Bronchial epithelial cell (primary cell): ENCODE data around the gene ACOT12. TPM values are rescaled to one million over a fixed set of nuclear protein-coding genes. Genes with fewer than 3 reads are reported as not detected.
"Not testable (repeated sequence)": the region's sequence is repeated elsewhere in the genome, so short reads cannot be mapped to it uniquely, and the experiment has no call there.

ENCODE experiments used
- DNase-seq: peaks from one replicate; pipeline ENCODE4 v3.0.0-alpha.2; 2010; ENCODE audit warnings: low read depth
- FAIRE-seq: peaks from 2 replicates; lab custom pipeline; 2011; peaks lifted over from hg19 to GRCh38; lab: Jason Lieb, UNC
- H3K27me3 ChIP-seq: 2 replicates; pipeline ENCODE4 v1.5.1; 2011; ENCODE audit warnings: low read length; ENCODE audit not compliant: control insufficient read depth, insufficient read depth
- H3K36me3 ChIP-seq: 2 replicates; pipeline ENCODE4 v1.5.1; 2011; ENCODE audit warnings: low read length; ENCODE audit not compliant: control insufficient read depth, insufficient read depth
- H3K4me3 ChIP-seq: 2 replicates; pipeline ENCODE4 v1.5.1; 2011; ENCODE audit warnings: mild to moderate bottlenecking, low read depth, low read length, control low read depth
- CTCF ChIP-seq: IDR thresholded peaks from 2 replicates; pipeline ENCODE4 v1.5.1; 2011; ENCODE audit warnings: mild to moderate bottlenecking, moderate library complexity, low read length, control low read depth, inconsistent platforms; ENCODE audit not compliant: insufficient read depth, severe bottlenecking
- total RNA-seq: library from RNA; depleted of rRNA; stranded (reverse); fragments of >200 nt; gene quantifications from 2 replicates; pipeline ENCODE4 v1.2.1, GENCODE V29; 2014

Gene ACOT12
- total RNA-seq, 1 donor from 2014 or later, result not detected

- no peak for TF ChIP-seq CTCF
- Histone ChIP-seq H3K36me3 (no peaks in the 10 kb centered on the region), H3K27me3 (no peaks in the 10 kb centered on the region), H3K4me3 (peak overlapping the region; percentile 59)
- FAIRE-seq (no peak), DNase-seq (no peak)
Measured at GRCh38 chr5:81300921-81301270, 93.0 kb downstream of the ACOT12 start.

- no peak overlapping the region for H3K4me3 ChIP-seq
- no peaks in the 10 kb centered on the region for H3K27me3 ChIP-seq
- H3K36me3 ChIP-seq, result no peaks in the 10 kb centered on the region
- FAIRE-seq (no peak), DNase-seq (no peak)
- TF ChIP-seq CTCF, result no peak
Measured at GRCh38 chr5:81297531-81297930, 96.4 kb downstream of the ACOT12 start.

GRCh38 chr5:81294021-81294420, 99.9 kb downstream of the ACOT12 start:
- H3K36me3 ChIP-seq, FAIRE-seq, H3K4me3 ChIP-seq, DNase-seq, H3K27me3 ChIP-seq: not testable (repeated sequence)

GRCh38 chr5:81292130-81292529, 101.8 kb downstream of the ACOT12 start:
- Histone ChIP-seq H3K27me3 (no peaks in the 10 kb centered on the region), H3K4me3 (no peak overlapping the region), H3K36me3 (peaks cover 1% of the 10 kb centered on the region)
- no peak for DNase-seq
- no peak for TF ChIP-seq CTCF
- FAIRE-seq, result no peak

GRCh38 chr5:81290146-81290545, 103.8 kb downstream of the ACOT12 start:
- DNase-seq, result no peak
- H3K27me3 ChIP-seq, result no peaks in the 10 kb centered on the region
- no peak overlapping the region for H3K4me3 ChIP-seq
- FAIRE-seq, result no peak
- H3K36me3 ChIP-seq, result peaks cover 1% of the 10 kb centered on the region
- TF ChIP-seq CTCF, result no peak

GRCh38 chr5:81288021-81288433, 105.9 kb downstream of the ACOT12 start:
- no peaks in the 10 kb centered on the region for H3K27me3 ChIP-seq
- DNase-seq, result no peak
- H3K4me3 ChIP-seq, result no peak overlapping the region
- TF ChIP-seq CTCF, result no peak
- FAIRE-seq, result no peak
- H3K36me3 ChIP-seq, result peaks cover 1% of the 10 kb centered on the region
